Measurements from ENCODE around the gene S100A13. TPM values are rescaled to one million over a fixed set of nuclear protein-coding genes. Genes with fewer than 3 reads are reported as not detected.
"Not testable (repeated sequence)": the region's sequence is repeated elsewhere in the genome, so short reads cannot be mapped to it uniquely, and the experiment has no call there.

S100A13 gene
- total RNA-seq, 1 donor from 2014 or later = 44.5 TPM

DNA sequence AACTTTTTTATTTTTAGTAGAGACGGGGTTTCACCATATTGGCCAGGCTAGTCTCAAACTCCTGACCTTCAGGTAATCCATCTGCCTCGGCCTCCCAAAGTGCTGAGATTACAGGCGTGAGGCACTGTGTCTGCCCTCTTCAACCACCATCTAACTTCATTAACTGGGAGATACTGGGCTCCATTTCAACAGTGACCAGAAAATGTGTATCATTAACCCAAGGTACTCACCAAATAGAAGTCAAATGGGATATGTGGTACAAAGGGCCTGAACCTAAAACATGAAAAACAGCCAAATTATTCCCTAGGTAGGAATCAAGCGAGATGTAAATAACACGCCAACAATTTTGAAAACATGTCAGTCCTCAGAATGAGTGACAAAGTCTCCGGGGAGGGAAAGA, 42.3 kb upstream of the S100A13 start:
- H3K27me3 ChIP-seq (ENCODE audit: control insufficient read depth, insufficient read depth, low read length) = no peaks in the 10 kb centered on the region
- FAIRE-seq (no peak), DNase-seq (ENCODE audit: low read depth) (no peak)
- peak overlapping the region; percentile 88 for H3K4me3 ChIP-seq (ENCODE audit: low read depth, low read length)
- peaks cover 28% of the 10 kb centered on the region for H3K36me3 ChIP-seq (ENCODE audit: control insufficient read depth, insufficient read depth, low read length)
- TF ChIP-seq, protein P1, sequence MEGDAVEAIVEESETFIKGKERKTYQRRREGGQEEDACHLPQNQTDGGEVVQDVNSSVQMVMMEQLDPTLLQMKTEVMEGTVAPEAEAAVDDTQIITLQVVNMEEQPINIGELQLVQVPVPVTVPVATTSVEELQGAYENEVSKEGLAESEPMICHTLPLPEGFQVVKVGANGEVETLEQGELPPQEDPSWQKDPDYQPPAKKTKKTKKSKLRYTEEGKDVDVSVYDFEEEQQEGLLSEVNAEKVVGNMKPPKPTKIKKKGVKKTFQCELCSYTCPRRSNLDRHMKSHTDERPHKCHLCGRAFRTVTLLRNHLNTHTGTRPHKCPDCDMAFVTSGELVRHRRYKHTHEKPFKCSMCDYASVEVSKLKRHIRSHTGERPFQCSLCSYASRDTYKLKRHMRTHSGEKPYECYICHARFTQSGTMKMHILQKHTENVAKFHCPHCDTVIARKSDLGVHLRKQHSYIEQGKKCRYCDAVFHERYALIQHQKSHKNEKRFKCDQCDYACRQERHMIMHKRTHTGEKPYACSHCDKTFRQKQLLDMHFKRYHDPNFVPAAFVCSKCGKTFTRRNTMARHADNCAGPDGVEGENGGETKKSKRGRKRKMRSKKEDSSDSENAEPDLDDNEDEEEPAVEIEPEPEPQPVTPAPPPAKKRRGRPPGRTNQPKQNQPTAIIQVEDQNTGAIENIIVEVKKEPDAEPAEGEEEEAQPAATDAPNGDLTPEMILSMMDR (IDR thresholded peaks at IDR 0.05; ENCODE audit: insufficient read depth, low read length, severe bottlenecking) = no peak

DNA sequence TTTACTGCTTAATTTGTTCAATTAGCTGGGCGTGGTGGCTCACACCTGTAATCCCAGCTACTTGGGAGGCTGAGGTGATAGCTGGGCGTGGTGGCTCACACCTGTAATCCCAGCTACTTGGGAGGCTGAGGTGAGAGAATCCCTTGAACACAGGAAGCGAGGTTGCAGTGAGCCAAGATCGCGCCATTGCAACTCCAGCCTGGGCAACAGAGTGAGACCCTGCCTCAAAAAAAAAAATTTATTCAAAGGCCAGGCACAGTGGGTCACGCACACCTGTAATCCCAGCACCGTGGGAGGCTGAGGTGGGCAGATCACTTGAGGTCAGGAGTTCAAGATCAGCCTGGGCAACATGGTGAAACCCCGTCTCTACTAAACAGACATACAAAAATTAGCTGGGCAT, 41.4 kb upstream of the S100A13 start:
- peaks cover 32% of the 10 kb centered on the region for H3K36me3 ChIP-seq (ENCODE audit: control insufficient read depth, insufficient read depth, low read length)
- H3K27me3 ChIP-seq (ENCODE audit: control insufficient read depth, insufficient read depth, low read length); FAIRE-seq; H3K4me3 ChIP-seq (ENCODE audit: low read depth, low read length); DNase-seq (ENCODE audit: low read depth): not testable (repeated sequence)

DNA sequence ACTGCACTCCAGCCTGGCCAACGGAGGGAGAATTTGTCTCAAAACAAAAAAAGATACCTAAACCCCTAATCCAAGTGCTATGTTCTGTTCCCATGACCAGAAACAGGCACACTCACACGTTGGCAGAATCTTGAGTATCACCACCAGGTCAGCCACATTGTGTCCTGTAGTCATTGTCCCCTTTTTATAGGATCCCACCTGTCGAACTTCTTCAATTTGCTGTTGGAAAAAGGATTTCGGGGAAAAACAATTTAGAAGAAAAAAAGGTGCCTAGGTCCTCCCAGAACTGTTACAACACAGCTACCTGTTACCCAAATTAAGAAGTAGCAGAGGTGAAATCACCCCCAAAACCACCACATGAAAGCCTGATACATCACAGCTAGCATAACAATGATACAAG, 40.1 kb upstream of the S100A13 start:
- no peak overlapping the region for H3K4me3 ChIP-seq (ENCODE audit: low read depth, low read length)
- no peak for FAIRE-seq
- DNase-seq (ENCODE audit: low read depth) = no peak
- H3K36me3 ChIP-seq (ENCODE audit: control insufficient read depth, insufficient read depth, low read length) = peaks cover 38% of the 10 kb centered on the region
- no peaks in the 10 kb centered on the region for H3K27me3 ChIP-seq (ENCODE audit: control insufficient read depth, insufficient read depth, low read length)
- TF ChIP-seq, protein P1 (IDR thresholded peaks at IDR 0.05; ENCODE audit: insufficient read depth, low read length, severe bottlenecking) = no peak

DNA sequence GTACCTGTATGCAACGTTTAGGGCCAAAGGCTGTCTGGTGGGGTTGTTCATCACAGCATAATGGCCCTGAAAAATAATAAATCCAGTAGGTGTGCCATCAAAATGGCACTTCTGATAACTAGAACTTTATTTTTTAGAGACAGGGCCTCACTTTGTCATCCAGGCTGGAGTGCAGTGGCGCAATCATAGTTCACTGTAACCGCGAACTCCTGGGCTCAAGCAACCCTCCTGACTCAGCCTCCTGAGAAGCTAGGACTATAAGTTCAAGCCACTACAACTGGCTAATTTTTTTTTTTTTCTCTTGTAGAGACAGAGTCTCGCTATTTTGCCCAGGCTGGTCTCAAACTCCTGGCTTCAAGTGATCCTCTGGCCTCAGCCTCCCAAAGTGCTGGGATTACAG, 35.9 kb upstream of the S100A13 start:
- no peak for FAIRE-seq
- peak; percentile 20 for DNase-seq (ENCODE audit: low read depth)
- H3K4me3 ChIP-seq (ENCODE audit: low read depth, low read length) = no peak overlapping the region
- peaks cover 42% of the 10 kb centered on the region for H3K36me3 ChIP-seq (ENCODE audit: control insufficient read depth, insufficient read depth, low read length)
- no peaks in the 10 kb centered on the region for H3K27me3 ChIP-seq (ENCODE audit: control insufficient read depth, insufficient read depth, low read length)
- TF ChIP-seq, protein P1 (IDR thresholded peaks at IDR 0.05; ENCODE audit: insufficient read depth, low read length, severe bottlenecking) = no peak

DNA sequence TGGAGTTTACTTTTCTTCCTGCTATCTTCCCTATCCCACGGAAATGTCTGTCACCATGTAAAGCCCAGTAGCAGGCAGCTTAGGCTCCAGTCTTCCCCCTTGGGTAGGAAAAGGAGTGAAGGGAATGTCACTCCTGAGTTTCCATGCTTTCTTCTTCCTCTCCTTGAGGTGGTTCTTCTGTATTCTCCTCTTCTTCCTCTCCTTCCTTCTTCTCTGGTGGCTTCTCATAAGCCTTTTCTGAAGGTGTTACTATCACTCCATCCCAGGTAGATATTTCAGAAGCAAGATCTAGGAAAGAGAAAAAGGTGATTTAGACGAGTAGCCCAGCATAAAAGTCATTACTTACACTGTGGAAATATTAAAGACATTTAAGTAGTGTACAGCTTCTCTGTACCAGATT, 35.0 kb upstream of the S100A13 start:
- peaks cover 37% of the 10 kb centered on the region for H3K36me3 ChIP-seq (ENCODE audit: control insufficient read depth, insufficient read depth, low read length)
- no peak for FAIRE-seq
- H3K4me3 ChIP-seq (ENCODE audit: low read depth, low read length) = no peak overlapping the region
- TF ChIP-seq, protein P1 (IDR thresholded peaks at IDR 0.05; ENCODE audit: insufficient read depth, low read length, severe bottlenecking) = no peak
- no peak for DNase-seq (ENCODE audit: low read depth)
- no peaks in the 10 kb centered on the region for H3K27me3 ChIP-seq (ENCODE audit: control insufficient read depth, insufficient read depth, low read length)

GRCh38 chr1:153661111-153661708, 33.9 kb upstream of the S100A13 start:
- TF ChIP-seq, protein P1 (IDR thresholded peaks at IDR 0.05; ENCODE audit: insufficient read depth, low read length, severe bottlenecking) = no peak
- DNase-seq (ENCODE audit: low read depth) (no peak), FAIRE-seq (no peak)
- Histone ChIP-seq H3K4me3 (ENCODE audit: low read depth, low read length) (no peak overlapping the region), H3K36me3 (ENCODE audit: control insufficient read depth, insufficient read depth, low read length) (peaks cover 30% of the 10 kb centered on the region), H3K27me3 (ENCODE audit: control insufficient read depth, insufficient read depth, low read length) (no peaks in the 10 kb centered on the region)
